Measurements from ENCODE around the gene KRTAP10-6. TPM values are rescaled to one million over a fixed set of nuclear protein-coding genes. Genes with fewer than 3 reads are reported as not detected.

The KRTAP10-6 gene
- total RNA-seq, 1 donor from 2014 or later: not detected

GRCh38 chr21:44572959-44573583, 19.2 kb downstream of the KRTAP10-6 start:
- H3K9me3 ChIP-seq: no peaks in the 10 kb centered on the region
- H3K36me3 ChIP-seq: no peaks in the 10 kb centered on the region
- ATAC-seq (no peak), DNase-seq (peak; percentile 45)
- H3K4me3 ChIP-seq: no peak overlapping the region
- intact Hi-C loops (cut with DNase I): no loop called here
- no peak for TF ChIP-seq CTCF (IDR thresholded peaks at IDR 0.05)
- H3K27ac ChIP-seq: no peak overlapping the region
- H3K27me3 ChIP-seq: no peaks in the 10 kb centered on the region
- H3K4me1 ChIP-seq: no peaks in the 10 kb centered on the region

GRCh38 chr21:44571844-44572782, 20.2 kb downstream of the KRTAP10-6 start:
- DNase-seq (peak; percentile 56), ATAC-seq (no peak)
- no peaks in the 10 kb centered on the region for H3K27me3 ChIP-seq
- no peak for TF ChIP-seq CTCF (IDR thresholded peaks at IDR 0.05)
- no peak overlapping the region for H3K27ac ChIP-seq
- intact Hi-C loops (cut with DNase I): no loop called here
- H3K4me1 ChIP-seq: no peaks in the 10 kb centered on the region
- no peaks in the 10 kb centered on the region for H3K9me3 ChIP-seq
- no peak overlapping the region for H3K4me3 ChIP-seq
- H3K36me3 ChIP-seq: no peaks in the 10 kb centered on the region

- no peaks in the 10 kb centered on the region for H3K27me3 ChIP-seq
- intact Hi-C loops (cut with DNase I): no loop called here
- no peak overlapping the region for H3K4me3 ChIP-seq
- DNase-seq (peak; percentile 17), ATAC-seq (no peak)
- H3K9me3 ChIP-seq: no peaks in the 10 kb centered on the region
- no peaks in the 10 kb centered on the region for H3K36me3 ChIP-seq
- H3K27ac ChIP-seq: no peak overlapping the region
- TF ChIP-seq CTCF (IDR thresholded peaks at IDR 0.05): no peak
- H3K4me1 ChIP-seq: no peaks in the 10 kb centered on the region
Observed at GRCh38 chr21:44571296-44571695, 21.0 kb downstream of the KRTAP10-6 start.

- Histone ChIP-seq H3K36me3 (no peaks in the 10 kb centered on the region), H3K4me3 (no peak overlapping the region), H3K9me3 (no peaks in the 10 kb centered on the region), H3K27ac (no peak overlapping the region), H3K27me3 (no peaks in the 10 kb centered on the region), H3K4me1 (no peaks in the 10 kb centered on the region)
- ATAC-seq (no peak), DNase-seq (peak; percentile 48)
- intact Hi-C loops (cut with DNase I): no loop called here
- TF ChIP-seq CTCF (IDR thresholded peaks at IDR 0.05): no peak
Observed at GRCh38 chr21:44569861-44570517, 22.3 kb downstream of the KRTAP10-6 start.

GRCh38 chr21:44568667-44569556, 23.4 kb downstream of the KRTAP10-6 start:
- no peak overlapping the region for H3K4me3 ChIP-seq
- intact Hi-C loops (cut with DNase I): no loop called here
- ATAC-seq (no peak), DNase-seq (peak; percentile 41)
- no peaks in the 10 kb centered on the region for H3K9me3 ChIP-seq
- no peak for TF ChIP-seq CTCF (IDR thresholded peaks at IDR 0.05)
- H3K36me3 ChIP-seq: no peaks in the 10 kb centered on the region
- no peaks in the 10 kb centered on the region for H3K4me1 ChIP-seq
- no peak overlapping the region for H3K27ac ChIP-seq
- H3K27me3 ChIP-seq: no peaks in the 10 kb centered on the region
